Activated CD4-positive, alpha-beta T cell treated with anti-CD3 and anti-CD28 coated beads for 48 hours (primary cell): ENCODE measurements around the gene EFNB3.

ENCODE experiments used
- DNase-seq: peaks from one replicate; pipeline ENCODE4 v3.0.0-alpha.2; 2020

Gene EFNB3

GRCh38 chr17:7701681-7702080 lies 3.3 kb upstream of the EFNB3 start:
- DNase-seq = no peak

GRCh38 chr17:7702776-7703175 lies 2.2 kb upstream of the EFNB3 start:
- DNase-seq = no peak

GRCh38 chr17:7703584-7704479 lies 1.2 kb upstream of the EFNB3 start:
- DNase-seq = peak; percentile 35

- DNase-seq = no peak
Measured at GRCh38 chr17:7705269-7706255, 560 bp downstream of the EFNB3 start.

- DNase-seq = no peak
Measured at GRCh38 chr17:7706631-7707354, 1.8 kb downstream of the EFNB3 start.

- DNase-seq = no peak
Measured at GRCh38 chr17:7707446-7707845, 2.4 kb downstream of the EFNB3 start.

GRCh38 chr17:7707858-7708750 lies 3.1 kb downstream of the EFNB3 start:
- DNase-seq = no peak

- no peak for DNase-seq
Measured at GRCh38 chr17:7709031-7709430, 4.0 kb downstream of the EFNB3 start.

- no peak for DNase-seq
Measured at GRCh38 chr17:7710301-7710700, 5.3 kb downstream of the EFNB3 start.

GRCh38 chr17:7711051-7711755 lies 6.2 kb downstream of the EFNB3 start:
- peak; percentile 40 for DNase-seq

- DNase-seq = no peak
Measured at GRCh38 chr17:7712111-7712771, 7.2 kb downstream of the EFNB3 start.

- no peak for DNase-seq
Measured at GRCh38 chr17:7713782-7714181, 8.8 kb downstream of the EFNB3 start.

GRCh38 chr17:7714721-7715594 lies 10.0 kb downstream of the EFNB3 start:
- no peak for DNase-seq

- DNase-seq = no peak
Measured at GRCh38 chr17:7715936-7716886, 11.2 kb downstream of the EFNB3 start.

GRCh38 chr17:7716901-7717755 lies 12.1 kb downstream of the EFNB3 start, which contains the start of gene DNAH2:
TSS of gene DNAH2 (plus strand) at chr17:7717744. CDS start at chr17:7719735, 1,991 bp downstream.
- peak; percentile 61 for DNase-seq

- peak; percentile 45 for DNase-seq
Measured at GRCh38 chr17:7717756-7718350, 12.9 kb downstream of the EFNB3 start.

- no peak for DNase-seq
Measured at GRCh38 chr17:7719661-7720060, 14.7 kb downstream of the EFNB3 start.
